ENCODE data around the gene AMMECR1. TPM values are rescaled to one million over a fixed set of nuclear protein-coding genes. Genes with fewer than 3 reads are reported as not detected.

AMMECR1 gene
- total RNA-seq, 1 donor from 2014 or later: 17.8 TPM

DNA sequence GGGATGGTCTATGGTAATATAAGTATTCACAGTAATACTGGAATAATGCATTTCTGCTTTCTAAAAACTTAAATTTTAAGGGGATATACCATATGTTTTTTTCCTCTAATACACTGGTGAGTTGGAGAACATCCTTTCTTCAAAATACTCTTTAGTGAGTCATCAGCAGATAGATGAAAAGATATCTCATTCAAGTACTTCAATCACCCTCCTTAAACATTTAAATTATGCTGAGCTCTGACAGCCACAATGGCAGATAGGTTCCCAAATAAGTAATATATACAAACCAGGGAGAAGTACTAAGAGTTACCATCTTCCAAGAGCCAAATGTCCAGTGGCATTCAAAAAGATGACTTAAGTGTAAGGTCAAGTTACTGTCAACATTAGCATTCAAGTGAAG lies 52.2 kb downstream of the AMMECR1 start:
- Mint-ChIP-seq H3K27me3 (ENCODE audit: low read depth) (no peaks in the 10 kb centered on the region), H3K4me3 (ENCODE audit: unreplicated experiment) (no peak overlapping the region), H3K36me3 (ENCODE audit: low read depth) (no peaks in the 10 kb centered on the region), H3K27ac (ENCODE audit: unreplicated experiment) (no peak overlapping the region), H3K9me3 (ENCODE audit: low read depth) (no peaks in the 10 kb centered on the region), H3K4me1 (ENCODE audit: low read depth) (peaks cover 19% of the 10 kb centered on the region)
- TF ChIP-seq CTCF (IDR thresholded peaks at IDR 0.05): no peak
- DNase-seq (ENCODE audit: low spot score): no peak

DNA sequence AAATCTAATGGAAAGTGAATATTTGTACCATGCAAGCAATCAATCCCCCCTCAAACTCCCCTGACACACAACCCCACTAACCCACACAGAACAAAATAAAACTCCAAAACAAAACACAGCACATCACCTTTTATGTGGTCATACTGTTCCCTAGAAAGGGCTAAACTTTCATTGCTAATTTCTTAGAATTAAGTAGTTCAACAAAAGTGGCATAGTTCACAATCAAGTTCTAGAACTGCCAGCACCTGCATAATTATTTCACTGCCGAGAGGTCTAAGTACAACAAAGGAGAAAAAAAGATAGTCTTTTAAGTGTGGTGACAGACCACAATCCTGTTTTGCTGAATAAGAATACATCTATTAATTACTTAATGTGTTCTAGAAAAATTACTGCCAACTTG lies 58.8 kb downstream of the AMMECR1 start:
- no peak overlapping the region for H3K27ac Mint-ChIP-seq (ENCODE audit: unreplicated experiment)
- no peak for DNase-seq (ENCODE audit: low spot score)
- H3K36me3 Mint-ChIP-seq (ENCODE audit: low read depth): no peaks in the 10 kb centered on the region
- H3K4me1 Mint-ChIP-seq (ENCODE audit: low read depth): peaks cover 4% of the 10 kb centered on the region
- no peaks in the 10 kb centered on the region for H3K27me3 Mint-ChIP-seq (ENCODE audit: low read depth)
- H3K9me3 Mint-ChIP-seq (ENCODE audit: low read depth): no peaks in the 10 kb centered on the region
- H3K4me3 Mint-ChIP-seq (ENCODE audit: unreplicated experiment): no peak overlapping the region
- no peak for TF ChIP-seq CTCF (IDR thresholded peaks at IDR 0.05)

DNA sequence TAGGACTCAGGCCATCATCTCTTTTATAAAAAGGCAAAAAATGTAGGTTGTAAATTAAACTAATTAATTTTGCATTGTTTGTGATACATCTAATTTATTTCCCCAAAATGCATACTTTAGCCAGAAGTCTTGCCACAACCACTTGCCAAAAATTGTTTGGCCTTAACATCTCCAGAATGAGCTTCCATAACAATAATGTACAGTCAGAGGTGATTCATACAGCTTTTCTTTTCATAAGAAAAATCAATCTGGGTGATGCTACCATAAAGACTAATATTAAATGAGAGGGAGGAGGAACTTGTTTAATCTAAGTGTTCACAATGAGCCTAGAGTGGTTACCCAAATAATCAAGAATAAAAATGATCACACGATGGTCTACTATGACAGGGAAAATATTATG lies 59.3 kb downstream of the AMMECR1 start:
- Mint-ChIP-seq H3K27me3 (ENCODE audit: low read depth) (no peaks in the 10 kb centered on the region), H3K4me3 (ENCODE audit: unreplicated experiment) (no peak overlapping the region), H3K4me1 (ENCODE audit: low read depth) (peaks cover 4% of the 10 kb centered on the region), H3K36me3 (ENCODE audit: low read depth) (no peaks in the 10 kb centered on the region), H3K9me3 (ENCODE audit: low read depth) (no peaks in the 10 kb centered on the region), H3K27ac (ENCODE audit: unreplicated experiment) (no peak overlapping the region)
- TF ChIP-seq CTCF (IDR thresholded peaks at IDR 0.05): no peak
- no peak for DNase-seq (ENCODE audit: low spot score)

DNA sequence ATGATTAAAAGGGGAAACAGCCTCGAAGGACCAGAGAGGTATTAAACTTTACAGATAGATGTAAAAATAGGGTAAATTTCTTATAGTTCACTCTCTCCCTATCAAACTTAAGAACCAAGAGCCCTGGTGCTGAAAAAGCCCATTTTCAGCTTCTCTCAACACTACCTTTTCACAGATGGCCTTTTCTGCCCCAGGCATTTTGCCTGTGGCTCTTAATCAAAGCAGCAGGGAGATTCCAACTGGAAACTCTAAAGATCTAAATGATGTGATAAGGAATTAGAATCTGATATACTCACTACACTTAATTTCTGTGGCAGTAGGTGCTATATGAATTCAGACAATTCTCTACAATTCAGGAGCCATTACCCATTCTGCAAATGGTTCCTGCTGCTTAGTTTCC lies 60.0 kb downstream of the AMMECR1 start:
- H3K36me3 Mint-ChIP-seq (ENCODE audit: low read depth): no peaks in the 10 kb centered on the region
- no peak for TF ChIP-seq CTCF (IDR thresholded peaks at IDR 0.05)

DNA sequence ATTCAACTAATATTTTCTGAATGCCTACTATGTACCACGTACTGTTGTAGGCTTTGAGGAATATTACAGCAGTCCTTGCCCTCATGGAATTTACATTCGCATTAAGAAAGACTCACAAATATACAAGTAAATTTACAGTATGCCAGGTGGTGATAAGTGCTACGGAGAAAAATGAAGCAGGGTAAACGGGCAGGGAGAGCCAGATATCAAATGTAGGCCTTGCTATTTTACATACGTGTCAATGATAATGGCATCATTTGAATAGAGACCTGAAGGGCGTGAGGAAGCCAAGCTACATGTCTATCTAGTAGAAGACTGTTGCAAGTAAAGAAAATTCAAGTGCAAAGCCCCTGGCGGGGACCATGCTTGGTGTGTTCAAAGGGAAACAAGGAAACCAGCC lies 65.2 kb downstream of the AMMECR1 start:
- Mint-ChIP-seq H3K4me3 (ENCODE audit: unreplicated experiment) (no peak overlapping the region), H3K27me3 (ENCODE audit: low read depth) (no peaks in the 10 kb centered on the region), H3K4me1 (ENCODE audit: low read depth) (no peaks in the 10 kb centered on the region), H3K36me3 (ENCODE audit: low read depth) (no peaks in the 10 kb centered on the region), H3K27ac (ENCODE audit: unreplicated experiment) (no peak overlapping the region), H3K9me3 (ENCODE audit: low read depth) (no peaks in the 10 kb centered on the region)
- DNase-seq (ENCODE audit: low spot score): no peak
- no peak for TF ChIP-seq CTCF (IDR thresholded peaks at IDR 0.05)

More for the DNA sequence above, 60.0 kb downstream of the AMMECR1 start:
- H3K27ac Mint-ChIP-seq (ENCODE audit: unreplicated experiment): no peak overlapping the region
- no peak for DNase-seq (ENCODE audit: low spot score)
- H3K27me3 Mint-ChIP-seq (ENCODE audit: low read depth): no peaks in the 10 kb centered on the region
- H3K4me3 Mint-ChIP-seq (ENCODE audit: unreplicated experiment): no peak overlapping the region
- no peaks in the 10 kb centered on the region for H3K4me1 Mint-ChIP-seq (ENCODE audit: low read depth)
- no peaks in the 10 kb centered on the region for H3K9me3 Mint-ChIP-seq (ENCODE audit: low read depth)
